ENCODE data around the gene KCNH6.

- TF ChIP-seq CTCF (IDR thresholded peaks at IDR 0.05) (no peak), POLR2A (IDR thresholded peaks at IDR 0.05) (no peak)
These were observed 45.4 kb downstream of the KCNH6 start for GRCh38 chr17:63568563-63568962.
